ENCODE data around the gene STXBP5L.
"Not testable (repeated sequence)": the region's sequence is repeated elsewhere in the genome, so short reads cannot be mapped to it uniquely, and the experiment has no call there.

The STXBP5L gene

DNA sequence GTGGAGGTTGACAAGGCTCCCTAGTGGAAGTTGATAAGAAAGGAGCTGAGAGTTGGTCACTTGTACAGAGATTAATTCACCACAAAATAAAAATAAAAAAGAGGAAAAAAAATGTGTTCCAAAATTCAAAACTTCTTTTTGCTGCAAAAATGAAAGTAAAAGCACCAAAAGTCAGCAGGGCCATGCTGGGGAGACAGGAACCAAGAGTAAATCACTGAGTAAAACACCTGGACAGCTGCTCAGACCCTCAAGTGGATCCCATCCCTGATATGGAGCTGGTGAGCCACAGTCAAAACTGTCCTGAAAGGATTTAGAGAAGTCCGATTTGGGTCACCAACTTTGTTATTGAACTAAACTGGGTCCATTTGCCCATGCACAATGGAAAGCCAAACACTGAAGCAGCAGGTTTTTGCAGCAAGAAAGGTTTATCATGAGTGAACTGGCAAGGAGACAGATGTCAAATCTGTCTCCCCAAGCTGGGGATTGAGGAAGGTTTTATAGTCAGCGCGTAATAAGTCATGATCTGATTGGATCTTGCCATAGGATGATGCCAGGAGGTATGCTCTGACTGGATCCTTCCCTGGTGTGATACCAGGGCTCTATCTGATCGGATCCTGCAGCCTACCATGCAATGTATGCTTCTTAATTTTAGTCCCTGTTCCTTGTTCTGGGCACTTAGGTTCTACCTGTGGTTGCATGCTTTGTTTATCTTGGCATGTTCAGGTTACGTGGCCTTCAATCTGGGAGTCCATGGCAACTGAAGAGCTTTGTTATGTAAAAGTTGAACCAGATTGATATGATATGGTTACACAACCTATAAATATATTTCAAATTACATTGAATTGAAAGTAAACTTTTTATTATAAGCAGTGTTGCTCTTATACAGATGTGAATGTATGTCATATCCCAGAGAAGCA lies 324.6 kb downstream of the STXBP5L start:
- no peak for DNase-seq

DNA sequence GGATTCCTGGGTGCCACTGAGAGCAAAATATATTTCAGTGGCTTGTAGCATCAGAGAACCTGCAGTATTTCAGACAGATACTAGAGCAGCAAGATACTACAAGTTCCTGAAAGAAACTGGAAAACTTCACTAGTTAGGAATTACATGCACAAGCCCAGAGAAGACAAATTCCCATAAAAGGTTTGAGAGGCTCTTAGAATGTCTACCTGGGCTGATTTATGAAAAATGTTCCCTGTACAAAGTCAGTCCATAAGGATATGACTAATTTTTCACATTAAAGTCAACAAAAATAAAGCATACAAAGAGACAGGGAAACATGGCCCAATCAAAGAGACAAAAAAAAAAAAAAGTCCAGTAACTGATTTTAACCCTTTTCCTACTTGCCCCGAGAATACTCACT lies 335.2 kb downstream of the STXBP5L start:
- no peak for DNase-seq

DNA sequence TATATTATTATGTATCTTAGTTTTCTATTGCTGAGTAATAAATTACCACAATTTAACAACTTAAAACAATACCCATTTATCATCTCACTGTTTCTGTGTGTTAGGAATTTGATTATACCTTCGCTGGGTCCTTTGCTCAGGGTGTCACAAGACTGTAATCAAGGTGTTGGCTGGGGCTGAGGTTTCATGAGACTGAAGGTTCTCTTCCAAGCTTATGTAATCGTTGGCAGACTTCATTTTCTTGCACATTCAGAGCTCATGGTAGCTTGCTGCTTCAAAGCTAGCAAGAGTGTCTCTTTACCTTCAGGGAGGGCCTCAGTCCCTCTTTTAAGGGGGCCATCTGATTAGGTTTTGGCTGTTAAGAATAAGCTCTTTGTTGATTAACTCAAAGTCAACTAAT lies 344.7 kb downstream of the STXBP5L start:
- DNase-seq = no peak

DNA sequence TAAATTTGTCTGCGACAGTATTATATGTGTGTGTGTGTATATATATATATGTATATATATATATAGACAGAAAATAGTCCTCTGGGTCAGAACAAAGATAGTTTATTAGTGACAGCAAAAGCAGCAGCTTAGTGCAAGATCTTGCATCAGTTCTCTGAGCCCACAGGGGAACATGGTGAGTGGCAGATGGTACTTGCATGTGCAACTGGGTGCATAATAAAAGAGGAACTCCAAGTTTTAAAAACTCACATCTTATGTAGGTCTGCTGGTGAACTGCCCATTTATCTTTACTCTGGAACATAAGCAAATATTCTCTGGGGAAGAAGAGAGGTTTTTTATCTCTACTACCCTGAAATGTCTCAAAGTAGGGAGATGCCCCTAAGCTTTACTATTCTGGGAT lies 361.4 kb downstream of the STXBP5L start:
- DNase-seq = no peak

DNA sequence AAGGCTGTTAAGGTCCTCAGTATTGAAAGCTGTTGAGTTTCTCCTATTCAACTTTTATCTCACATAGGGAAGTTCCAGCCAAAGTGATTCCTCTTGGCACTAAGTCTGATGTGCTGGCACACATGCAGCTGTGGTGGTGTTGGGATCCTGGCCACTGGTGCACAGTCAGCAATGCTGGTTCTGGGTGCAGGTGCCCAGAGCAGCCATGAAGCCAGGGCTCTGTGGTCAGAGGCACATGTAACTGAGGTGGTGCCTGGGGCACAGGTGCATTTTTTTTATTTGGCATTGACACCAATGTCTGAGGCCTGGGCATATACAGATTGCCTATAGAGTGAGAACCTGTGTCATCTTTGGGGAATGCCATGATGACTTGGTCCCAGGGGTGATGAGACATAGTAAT lies 366.4 kb downstream of the STXBP5L start:
- DNase-seq = no peak

DNA sequence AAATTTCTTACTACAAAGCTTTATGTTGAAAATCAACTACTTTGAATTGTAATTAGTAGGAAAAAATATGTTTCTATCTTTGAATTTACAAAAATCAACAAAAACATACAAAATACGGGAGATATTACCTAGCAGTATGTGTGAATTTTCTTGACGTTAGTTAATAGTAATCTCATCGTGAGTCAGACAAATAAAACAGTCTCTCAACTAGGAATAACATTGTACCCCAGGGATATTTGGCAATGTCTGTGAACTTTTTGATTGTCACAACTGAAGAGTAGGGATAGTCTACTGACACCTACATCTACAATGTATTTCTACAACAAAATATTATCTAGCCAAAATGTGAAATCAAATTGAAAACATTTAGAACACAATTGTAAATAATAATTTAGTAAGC lies 387.4 kb downstream of the STXBP5L start:
- DNase-seq = no peak

DNA sequence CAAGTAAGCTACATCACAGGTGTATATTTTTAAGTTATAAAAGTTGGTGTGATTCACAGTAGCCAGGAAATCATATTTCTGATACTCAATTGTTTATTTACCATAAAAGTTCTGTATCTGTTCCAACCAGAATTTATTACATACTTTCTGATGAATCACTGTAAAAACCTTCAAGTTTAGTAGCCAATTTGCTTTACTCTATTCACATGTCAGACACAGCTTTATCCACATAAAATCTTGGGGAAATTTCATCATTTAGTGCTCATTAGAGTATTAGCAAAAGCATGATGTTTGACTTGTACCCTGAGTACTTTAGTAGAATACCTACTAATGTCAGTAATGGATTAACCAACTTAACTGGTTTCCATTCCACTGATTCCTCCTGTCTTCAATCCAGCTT lies 388.0 kb downstream of the STXBP5L start:
- no peak for DNase-seq

DNA sequence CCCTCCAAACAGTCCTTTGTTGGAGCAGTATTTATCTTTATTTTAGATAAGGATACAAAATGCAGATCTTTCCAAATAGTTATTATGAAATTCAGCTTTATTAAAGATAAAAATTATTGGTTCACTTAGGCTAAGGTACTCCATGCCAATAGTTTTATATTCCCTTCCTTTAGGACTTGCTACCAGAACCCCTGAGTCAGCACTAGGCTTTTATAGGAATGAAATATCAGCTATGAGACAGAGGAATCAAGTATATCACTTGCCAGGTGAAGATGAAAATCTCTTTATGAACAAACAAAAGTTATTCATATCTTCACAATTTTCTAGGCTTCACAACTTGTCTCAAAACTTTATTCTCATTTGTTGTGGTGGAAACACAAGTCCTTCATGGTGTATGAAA lies 416.3 kb downstream of the STXBP5L start:
- no peak for DNase-seq

DNA sequence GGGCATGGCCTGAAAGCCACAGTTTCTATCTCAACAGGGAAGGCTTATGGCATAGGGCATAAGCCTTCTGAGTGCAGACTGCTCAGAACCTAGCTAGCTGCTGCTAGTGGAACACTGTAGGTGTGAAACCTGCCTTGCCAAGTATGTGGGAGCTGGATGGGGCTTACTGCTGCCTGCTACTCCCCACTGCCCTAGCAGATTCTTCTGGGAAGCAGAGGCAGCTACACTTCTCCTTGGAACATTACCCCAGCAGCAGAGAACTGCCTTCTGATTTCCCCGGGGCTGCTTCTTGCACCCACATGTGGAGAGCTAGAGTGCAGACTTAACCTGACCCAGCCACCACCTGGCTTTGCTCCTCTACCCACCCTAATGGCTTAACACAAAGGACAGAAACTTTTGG lies 422.1 kb downstream of the STXBP5L start:
- no peak for DNase-seq

DNA sequence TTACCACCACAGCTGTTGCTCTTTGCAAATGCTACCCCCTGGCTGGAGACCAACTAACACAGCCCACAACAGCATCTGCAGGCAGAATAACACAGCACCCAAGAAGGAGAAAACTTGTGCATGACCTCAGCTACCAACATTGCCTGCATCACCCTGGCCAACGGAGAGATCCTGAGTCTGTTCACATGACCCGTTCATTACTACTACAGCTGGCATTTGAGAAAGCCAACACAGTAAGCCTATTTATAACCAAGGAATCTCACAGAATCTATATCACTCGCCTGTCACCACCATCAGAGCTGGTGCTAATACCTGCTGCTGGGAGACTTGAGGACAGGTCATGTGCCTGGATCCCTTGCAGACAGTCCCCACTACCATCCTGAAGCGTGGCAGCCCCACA lies 422.6 kb downstream of the STXBP5L start:
- DNase-seq = no peak

DNA sequence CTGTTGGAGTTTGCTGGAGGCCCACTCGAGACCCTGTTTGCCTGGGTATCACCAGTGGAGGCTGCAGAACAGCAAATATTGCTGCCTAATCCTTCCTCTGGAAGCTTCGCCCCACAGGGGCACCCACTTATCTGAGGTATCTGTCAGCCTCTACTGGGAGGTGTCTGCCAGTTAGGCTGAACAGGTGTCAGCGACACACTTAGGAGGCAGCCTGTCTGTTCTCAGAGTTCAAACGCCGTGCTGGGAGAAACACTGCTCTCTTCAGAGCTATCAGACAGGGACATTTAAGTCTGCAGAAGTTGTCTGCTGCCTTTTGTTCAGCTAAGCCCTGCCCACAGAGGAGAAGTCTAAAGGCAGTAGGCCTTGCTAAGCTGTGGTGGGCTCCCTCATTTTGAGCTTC lies 448.0 kb downstream of the STXBP5L start:
- DNase-seq = not testable (repeated sequence)

DNA sequence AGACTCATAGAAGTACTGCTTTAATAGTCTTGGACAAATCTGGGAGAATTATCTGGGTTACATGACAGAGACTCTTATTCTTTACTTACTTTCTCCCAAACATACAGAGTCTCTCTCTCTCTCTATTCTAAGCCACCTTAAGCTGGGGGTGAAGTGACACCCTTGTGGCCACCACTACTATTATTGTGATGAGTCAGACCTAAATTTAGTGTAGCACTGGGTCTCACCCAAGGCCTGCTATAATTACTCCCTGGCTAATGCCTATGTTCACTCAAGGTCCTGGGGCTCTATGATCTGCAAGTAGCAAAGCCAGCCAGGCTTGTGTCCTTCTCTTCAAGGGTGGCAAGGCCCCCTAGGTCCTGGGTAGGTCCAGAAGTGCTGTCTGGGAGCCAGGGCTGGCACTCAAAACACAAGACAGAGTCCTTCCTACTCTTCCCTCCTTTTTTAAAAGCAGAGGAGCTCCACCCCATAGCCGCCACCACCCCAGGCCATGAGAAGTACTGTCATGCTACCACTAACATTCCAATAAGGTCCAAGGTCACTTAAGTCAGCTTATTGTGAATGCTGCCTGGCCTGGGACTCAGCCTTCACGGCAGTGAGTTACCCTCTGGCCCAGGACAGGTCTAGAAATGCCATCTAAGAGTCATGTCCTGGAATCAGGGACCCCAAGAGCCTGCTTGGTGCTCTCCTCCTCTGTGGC lies 454.2 kb downstream of the STXBP5L start:
- no peak for DNase-seq

DNA sequence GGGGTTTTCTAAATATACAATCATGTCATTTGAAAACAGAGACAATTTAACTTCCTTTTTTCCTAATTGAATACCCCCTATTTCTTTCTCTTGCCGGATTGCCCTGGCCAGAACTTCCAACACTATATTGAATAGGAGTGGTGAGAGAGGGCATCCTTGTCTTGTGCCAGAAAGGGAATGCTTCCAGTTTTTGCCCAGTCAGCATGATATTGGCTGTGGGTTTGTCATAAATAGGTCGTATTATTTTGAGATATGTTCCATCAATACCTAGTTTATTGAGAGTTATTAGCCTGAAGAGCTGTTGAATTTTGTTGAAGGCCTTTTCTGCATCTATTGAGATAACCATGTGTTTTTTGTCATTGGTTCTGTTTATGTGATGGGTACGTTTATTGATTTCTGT lies 480.3 kb downstream of the STXBP5L start:
- not testable (repeated sequence) for DNase-seq

DNA sequence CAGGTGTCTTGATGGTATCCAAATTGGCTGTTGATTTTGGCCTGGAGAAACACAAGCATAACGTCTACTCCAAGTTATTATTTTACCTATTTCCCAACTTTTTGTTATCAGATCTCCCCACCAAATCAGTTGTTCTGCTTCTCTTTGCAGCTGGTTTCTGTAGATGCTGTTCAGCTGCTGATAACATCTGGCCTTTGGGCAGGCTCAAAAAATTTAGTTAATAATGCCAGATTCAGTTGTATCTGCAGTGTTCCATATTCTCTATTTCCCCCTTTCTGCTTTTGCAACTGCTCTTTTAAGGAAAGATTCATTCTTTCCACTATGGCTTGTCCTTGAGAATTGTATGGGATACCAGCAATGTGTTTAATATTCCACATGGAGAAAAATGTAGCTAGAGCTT lies 488.0 kb downstream of the STXBP5L start:
- not testable (repeated sequence) for DNase-seq

DNA sequence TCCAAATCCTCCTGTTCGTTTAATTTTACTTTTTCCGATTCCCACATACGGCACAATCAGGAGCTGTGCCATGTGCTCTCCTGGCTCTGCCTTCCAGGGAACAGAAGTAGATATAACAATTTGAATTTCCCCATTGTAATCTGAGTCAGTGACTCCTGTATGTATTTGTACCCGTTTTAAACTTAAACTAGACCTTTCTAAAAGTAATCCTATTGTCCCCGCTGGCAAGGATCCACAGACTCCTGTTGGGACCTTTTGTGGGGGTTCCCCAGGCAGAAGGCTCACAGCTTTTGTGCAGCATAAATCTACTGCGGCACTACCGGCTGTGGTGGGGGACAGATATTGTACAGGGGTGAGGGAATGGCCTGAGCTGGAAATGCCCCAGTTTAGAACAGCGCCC lies 490.0 kb downstream of the STXBP5L start:
- not testable (repeated sequence) for DNase-seq

DNA sequence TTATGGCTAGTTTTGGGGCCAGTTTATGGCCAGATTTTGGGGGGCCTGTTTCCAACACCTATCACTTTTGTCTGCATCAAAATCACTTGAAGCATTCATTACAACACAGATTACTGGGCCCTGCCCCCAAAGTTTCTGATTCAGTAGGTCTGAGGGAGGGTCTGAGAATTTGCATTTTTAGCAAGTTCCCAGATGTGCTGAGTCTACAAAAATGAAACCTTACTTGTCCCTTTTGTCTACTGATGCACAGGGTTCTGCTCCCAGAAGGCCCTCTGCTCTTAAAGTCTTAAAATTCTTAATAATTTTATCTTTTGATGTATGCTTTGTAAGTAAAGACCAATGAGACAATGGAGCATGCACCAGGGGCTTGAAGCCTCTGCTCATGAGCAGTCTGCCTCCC lies 491.8 kb downstream of the STXBP5L start:
- DNase-seq = no peak

DNA sequence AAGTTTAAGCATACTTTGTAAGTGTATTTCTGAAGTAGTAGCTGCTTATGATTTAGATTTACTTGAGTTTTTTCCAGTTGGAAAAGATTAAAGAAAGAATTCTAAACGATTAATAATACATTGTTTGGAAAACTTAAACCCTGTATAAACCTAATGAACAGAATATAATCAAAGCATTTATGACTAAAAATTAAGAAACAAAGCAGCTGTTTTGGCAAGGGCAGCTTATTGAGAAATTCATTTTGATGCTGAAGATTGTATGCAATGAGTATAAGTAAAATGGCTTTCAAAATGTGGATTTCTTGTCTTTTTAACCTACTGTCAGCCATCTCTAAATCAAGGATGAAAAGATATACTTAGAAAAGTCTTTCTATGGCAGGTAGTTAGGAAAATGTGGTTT lies 497.6 kb downstream of the STXBP5L start:
- DNase-seq = no peak

DNA sequence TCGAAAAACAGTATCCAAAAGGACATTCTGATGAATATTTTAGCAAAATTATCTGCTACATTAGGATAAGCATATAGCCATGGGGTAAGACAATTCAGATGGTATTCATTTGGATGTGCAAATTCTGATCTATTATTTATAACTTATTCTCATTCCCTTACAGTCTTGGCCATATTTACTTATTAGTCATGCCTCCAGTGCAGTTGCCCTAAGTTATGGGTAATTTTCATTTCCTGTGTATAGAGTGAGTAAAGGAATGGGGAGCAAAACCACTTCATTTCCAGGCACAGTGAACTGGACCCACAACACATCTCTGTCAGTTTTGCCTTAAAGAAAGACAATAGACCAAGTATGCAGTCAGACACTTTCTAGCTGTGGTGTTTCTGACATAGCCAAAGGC lies 503.5 kb downstream of the STXBP5L start:
- DNase-seq = no peak

DNA sequence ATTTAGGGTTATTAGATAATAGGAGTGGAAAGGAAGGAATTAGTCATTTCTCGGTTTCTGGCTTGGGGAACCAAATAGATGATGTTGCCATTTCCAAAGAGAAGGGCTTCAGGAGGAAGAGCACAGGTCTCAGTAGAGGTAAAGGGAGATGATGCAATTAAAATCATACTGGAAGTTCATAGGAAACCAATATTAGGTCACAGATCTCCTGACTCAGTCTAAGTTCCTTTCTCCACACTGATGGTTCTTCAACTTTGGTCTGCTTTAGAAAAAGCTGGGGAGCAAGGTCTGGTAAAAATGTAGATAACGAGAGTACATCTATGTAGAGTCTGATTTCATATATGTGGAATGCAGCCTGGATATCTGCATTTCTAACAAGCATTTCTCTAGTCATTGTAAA lies 506.9 kb downstream of the STXBP5L start:
- DNase-seq = no peak

DNA sequence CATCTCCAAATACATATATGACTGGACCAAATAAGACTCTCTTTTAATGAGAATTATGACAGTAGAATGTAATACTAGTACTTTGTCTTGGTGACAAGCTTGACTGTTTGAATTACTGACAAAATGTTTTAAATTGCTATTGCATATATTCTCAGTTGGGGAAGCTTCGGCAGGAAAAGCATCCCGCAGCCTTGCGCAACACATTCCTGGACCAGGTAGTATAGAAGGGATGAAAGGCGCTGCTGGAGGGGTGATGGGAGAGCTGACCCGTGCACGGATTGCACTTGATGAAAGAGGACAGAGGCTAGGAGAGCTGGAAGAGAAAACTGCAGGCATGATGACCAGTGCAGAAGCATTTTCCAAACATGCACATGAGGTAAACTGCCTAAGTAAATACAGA lies 510.2 kb downstream of the STXBP5L start:
- DNase-seq = no peak

DNA sequence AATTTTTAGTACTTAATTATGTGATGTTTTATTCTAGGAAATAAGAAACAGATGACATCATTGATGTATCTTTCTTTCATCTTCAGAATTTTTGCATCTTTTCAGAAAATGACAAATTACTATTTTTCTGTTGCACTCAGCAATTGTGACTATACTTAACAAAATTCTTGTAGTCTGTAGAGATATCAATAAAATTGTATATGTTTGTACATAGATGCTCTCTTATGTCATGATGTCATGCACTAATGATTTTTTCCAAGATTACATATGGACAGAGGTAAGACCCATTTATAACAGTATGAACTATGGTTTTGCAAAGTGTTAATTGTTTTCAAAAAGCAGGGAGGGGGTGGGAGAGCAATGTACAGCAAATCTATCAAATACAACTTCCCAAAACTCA lies 516.5 kb downstream of the STXBP5L start:
- DNase-seq = no peak

DNA sequence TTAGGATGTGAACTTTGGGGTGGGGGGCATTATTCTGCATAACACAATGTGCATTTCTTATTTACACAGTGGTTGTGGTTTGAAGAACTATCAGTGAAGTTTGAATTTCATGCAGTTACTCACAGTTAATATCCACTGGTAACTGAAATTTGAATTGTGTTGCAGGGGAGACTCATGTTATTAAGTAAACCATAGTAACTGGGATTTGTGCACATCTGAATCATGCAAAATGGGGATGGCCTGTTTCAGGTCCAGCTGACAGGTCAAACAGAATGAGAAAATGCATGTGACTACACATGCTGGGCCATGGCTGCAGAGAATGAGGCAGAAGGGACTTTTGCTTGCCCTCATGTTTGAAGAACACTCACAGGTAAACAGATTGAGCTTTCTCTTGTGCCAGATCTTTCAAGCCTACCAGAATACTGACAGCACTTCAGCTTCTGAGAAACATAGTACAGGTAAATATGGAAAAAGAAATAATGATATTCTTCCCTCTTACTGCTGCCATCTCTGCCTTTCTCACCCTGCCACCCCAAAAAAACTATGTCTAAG lies 522.7 kb downstream of the STXBP5L start:
- no peak for DNase-seq

DNA sequence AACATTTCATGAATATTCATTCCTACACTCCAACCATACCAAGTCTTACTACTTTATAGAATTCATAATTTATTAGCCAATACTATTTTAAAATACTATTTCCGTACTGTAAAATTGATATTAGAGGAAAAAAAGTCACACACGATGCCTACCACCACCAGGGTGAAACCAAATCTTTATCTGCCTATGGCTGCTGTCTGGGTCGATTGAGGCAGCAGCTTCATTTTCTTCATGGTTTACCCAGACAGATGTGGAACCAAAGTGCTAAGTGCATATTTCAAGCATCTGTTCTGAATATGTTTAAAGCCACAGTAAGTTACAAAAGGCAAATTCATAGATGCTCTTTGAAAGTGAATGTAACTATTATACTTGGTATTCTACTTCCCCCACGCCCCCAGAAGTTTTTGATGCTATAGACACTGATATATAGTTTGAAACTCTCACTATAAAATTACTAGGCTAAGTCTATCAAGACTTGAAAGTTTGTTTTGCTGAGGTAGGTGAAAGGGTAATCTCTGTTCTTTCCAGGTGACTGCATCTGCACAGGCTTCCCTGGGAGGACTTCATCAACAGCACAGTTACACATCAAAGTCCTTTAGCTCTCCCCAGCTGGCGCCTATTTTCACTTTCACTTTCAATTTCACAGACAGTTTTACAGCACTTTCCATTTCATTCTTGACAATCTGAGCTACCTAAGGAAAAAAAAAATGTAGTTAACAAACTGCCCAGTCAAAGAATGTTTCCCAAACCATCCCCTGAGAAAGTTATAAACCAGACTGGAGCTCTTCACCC lies 523.9 kb downstream of the STXBP5L start:
- DNase-seq = peak; percentile 75

Data from suppressor macrophage treated with lipopolysaccharide for 4 hours (primary cell).